CD4-positive, alpha-beta memory T cell (primary cell): Measurements from ENCODE around the gene MTMR3. TPM values are rescaled to one million over a fixed set of nuclear protein-coding genes. Genes with fewer than 3 reads are reported as not detected.

Source experiments
- CTCF ChIA-PET: fragments of 350-600 bp; sonication (Branson Sonifier 250); formaldehyde crosslinking; loops from one replicate; lab custom pipeline; 2021; ENCODE audit warnings: inconsistent platforms; ENCODE audit not compliant: partially characterized antibody; lab: Charles Lee
- POLR2A ChIA-PET: fragments of 350-600 bp; sonication (Branson Sonifier 250); formaldehyde crosslinking; loops from one replicate; lab custom pipeline; 2021; ENCODE audit not compliant: partially characterized antibody; lab: Charles Lee
- DNase-seq, 5 donors: peaks; one replicate each; pipeline versions ENCODE4 v3.0.0 to v3.0.0-alpha.2; 2020 to 2022; ENCODE audit warnings: mixed read lengths in 1 of 5
- H3K27ac ChIP-seq: one replicate; pipeline ENCODE4 v1.7.0; 2013; ENCODE audit warnings: low read depth, low read length
- H3K27me3 ChIP-seq: 2 replicates; pipeline ENCODE4 v1.7.0; 2013; ENCODE audit warnings: mild to moderate bottlenecking, low read length, moderate library complexity; ENCODE audit not compliant: insufficient read depth
- H3K36me3 ChIP-seq: 2 replicates; pipeline ENCODE4 v1.7.0; 2013; ENCODE audit warnings: mild to moderate bottlenecking, low read length, moderate library complexity; ENCODE audit not compliant: insufficient read depth
- H3K4me1 ChIP-seq: 2 replicates; pipeline ENCODE4 v1.7.0; 2013; ENCODE audit warnings: mild to moderate bottlenecking, low read length, moderate library complexity; ENCODE audit not compliant: insufficient read depth
- H3K4me3 ChIP-seq, 2 donors: one replicate each; pipeline ENCODE4 v1.7.0; 2013; ENCODE audit warnings: low read length in 2 of 2, mild to moderate bottlenecking in 1 of 2
- H3K9me3 ChIP-seq, 2 donors: one replicate each; pipeline ENCODE4 v1.7.0; 2013; ENCODE audit warnings: low read length in 2 of 2, control low read depth in 1 of 2; ENCODE audit not compliant: control insufficient read depth in 1 of 2
- H3K27ac Mint-ChIP-seq, 7 donors: one replicate each; pipeline ENCODE4 v1.8.0; 2020 to 2021; ENCODE audit warnings: mixed read lengths in 7 of 7, mild to moderate bottlenecking in 6 of 7, inconsistent platforms in 3 of 7, moderate library complexity in 3 of 7
- H3K27me3 Mint-ChIP-seq, 2 donors: one replicate each; pipeline ENCODE4 v1.8.0; 2020 to 2021; ENCODE audit warnings: mixed read lengths in 2 of 2
- H3K36me3 Mint-ChIP-seq, 2 donors: one replicate each; pipeline ENCODE4 v1.8.0; 2020 to 2021; ENCODE audit warnings: mixed read lengths in 2 of 2, inconsistent platforms in 1 of 2, mild to moderate bottlenecking in 1 of 2
- H3K4me1 Mint-ChIP-seq, 4 donors: one replicate each; pipeline ENCODE4 v1.8.0; 2020 to 2021; ENCODE audit warnings: mixed read lengths in 4 of 4, mild to moderate bottlenecking in 1 of 4
- H3K4me3 Mint-ChIP-seq, 8 donors: one replicate each; pipeline ENCODE4 v1.8.0; 2020 to 2021; ENCODE audit warnings: mixed read lengths in 8 of 8, mild to moderate bottlenecking in 7 of 8, moderate library complexity in 6 of 8, inconsistent platforms in 3 of 8
- H3K9me3 Mint-ChIP-seq, 8 donors: one replicate each; pipeline ENCODE4 v1.8.0; 2020 to 2021; ENCODE audit warnings: mixed read lengths in 8 of 8, mild to moderate bottlenecking in 5 of 8, inconsistent platforms in 3 of 8, moderate library complexity in 1 of 8
- intact Hi-C: fragments of 100-400 bp; cut with micrococcal nuclease; formaldehyde crosslinking; loops from one replicate; pipeline ENCODE4 v1.15.1; 2023
- polyA plus RNA-seq, 2 donors: library from polyadenylated mRNA; unstranded; fragments of 300-500 nt; fragmentation: Illumina TruSeq; gene quantifications; one replicate each; pipeline ENCODE4 v1.2.3, GENCODE V29; 2021
- total RNA-seq, 2 experiments: library from RNA; stranded (reverse); gene quantifications; one replicate each; pipeline ENCODE4 v1.2.3, GENCODE V29; 2021

The MTMR3 gene
- total and polyA plus RNA-seq, 4 experiments from 2014 or later = 11.0 to 68.6 (median 43.3) TPM

DNA sequence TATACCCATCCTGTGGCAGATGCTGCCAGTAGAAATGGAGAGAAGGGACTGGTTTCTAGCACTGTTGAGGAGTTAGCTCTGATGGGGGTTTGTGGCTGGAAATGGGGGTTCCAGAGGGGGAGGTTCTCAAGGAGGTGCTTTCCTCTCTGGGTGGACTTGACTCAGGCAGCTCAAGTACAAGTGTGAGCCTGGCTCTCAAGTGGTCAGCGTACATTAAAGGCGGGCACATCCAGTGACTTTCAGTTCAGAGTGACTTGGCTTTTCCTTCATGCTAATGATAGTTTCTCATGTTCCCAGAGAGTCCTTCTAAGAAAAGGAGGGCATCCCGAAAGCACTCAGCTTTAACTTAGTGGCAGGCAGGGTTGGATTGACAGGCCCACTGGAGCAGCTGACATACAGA, 138.4 kb downstream of the MTMR3 start:
- Histone ChIP-seq H3K4me1 (no peaks in the 10 kb centered on the region), H3K27ac (no peak overlapping the region), H3K36me3 (peaks cover 82% of the 10 kb centered on the region), H3K4me3 (no peak overlapping the region), H3K9me3 (no peaks in the 10 kb centered on the region), H3K27me3 (no peaks in the 10 kb centered on the region)
- no peaks in the 10 kb centered on the region for H3K27me3 Mint-ChIP-seq
- ChIA-PET POLR2A (no interaction called here), CTCF (interaction anchor here (1.1 kb wide), 1 partner anchor 395 kb away, joined by 3 read pairs; no protein-coding TSS in a partner anchor)
- peak overlapping the region in 1 of 7 donors; percentile 58 for H3K27ac Mint-ChIP-seq
- peaks cover 82 to 88% of the 10 kb centered on the region in 2 donors for H3K36me3 Mint-ChIP-seq
- H3K9me3 Mint-ChIP-seq = no peaks in the 10 kb centered on the region
- no peak overlapping the region for H3K4me3 Mint-ChIP-seq
- H3K4me1 Mint-ChIP-seq = peaks cover 0 to 1% (median 0%) of the 10 kb centered on the region in 4 donors
- intact Hi-C loops = no loop called here
- no peak for DNase-seq

- Mint-ChIP-seq H3K9me3 (no peaks in the 10 kb centered on the region), H3K27me3 (no peaks in the 10 kb centered on the region), H3K4me1 (peaks cover 0 to 5% (median 2%) of the 10 kb centered on the region in 4 donors), H3K27ac (no peak overlapping the region), H3K4me3 (no peak overlapping the region), H3K36me3 (peaks cover 79 to 87% of the 10 kb centered on the region in 2 donors)
- DNase-seq = no peak
- Histone ChIP-seq H3K4me1 (no peaks in the 10 kb centered on the region), H3K4me3 (no peak overlapping the region), H3K27me3 (no peaks in the 10 kb centered on the region), H3K27ac (no peak overlapping the region), H3K9me3 (no peaks in the 10 kb centered on the region), H3K36me3 (peaks cover 78% of the 10 kb centered on the region)
- ChIA-PET POLR2A (no interaction called here), CTCF (interaction anchor here (1.1 kb wide), 1 partner anchor 396 kb away, joined by 3 read pairs; no protein-coding TSS in a partner anchor)
- intact Hi-C loops = no loop called here
Measured at GRCh38 chr22:30021881-30022619, 139.1 kb downstream of the MTMR3 start.

GRCh38 chr22:30023099-30023660, 140.2 kb downstream of the MTMR3 start:
- POLR2A ChIA-PET = interaction anchor here (1.0 kb wide), 1 partner anchor 13 kb away, joined by 3 read pairs; no protein-coding TSS in a partner anchor
- H3K9me3 ChIP-seq = no peaks in the 10 kb centered on the region
- Mint-ChIP-seq H3K36me3 (peaks cover 76 to 87% of the 10 kb centered on the region in 2 donors), H3K9me3 (no peaks in the 10 kb centered on the region), H3K27ac (peak overlapping the region in 1 of 7 donors; percentile 45), H3K4me1 (peaks cover 0 to 7% (median 2%) of the 10 kb centered on the region in 4 donors), H3K27me3 (no peaks in the 10 kb centered on the region), H3K4me3 (no peak overlapping the region)
- intact Hi-C loops = no loop called here
- CTCF ChIA-PET = interaction anchor here (1.0 kb wide), 1 partner anchor 18 kb away, joined by 3 read pairs; no protein-coding TSS in a partner anchor
- DNase-seq = no peak
- H3K27ac ChIP-seq = no peak overlapping the region
- no peaks in the 10 kb centered on the region for H3K27me3 ChIP-seq
- H3K4me3 ChIP-seq = no peak overlapping the region
- no peaks in the 10 kb centered on the region for H3K4me1 ChIP-seq
- H3K36me3 ChIP-seq = peaks cover 68% of the 10 kb centered on the region

- ChIA-PET POLR2A (no interaction called here), CTCF (interaction anchor here (1.4 kb wide), 1 partner anchor 398 kb away, joined by 3 read pairs; no protein-coding TSS in a partner anchor)
- H3K9me3 Mint-ChIP-seq = no peaks in the 10 kb centered on the region
- no peak overlapping the region for H3K4me3 Mint-ChIP-seq
- intact Hi-C loops = no loop called here
- peaks cover 73 to 89% of the 10 kb centered on the region in 2 donors for H3K36me3 Mint-ChIP-seq
- DNase-seq = no peak
- Histone ChIP-seq H3K4me3 (no peak overlapping the region), H3K4me1 (no peaks in the 10 kb centered on the region), H3K9me3 (no peaks in the 10 kb centered on the region), H3K27me3 (no peaks in the 10 kb centered on the region), H3K27ac (no peak overlapping the region), H3K36me3 (peaks cover 65% of the 10 kb centered on the region)
- peak overlapping the region in 1 of 7 donors; percentile 11 for H3K27ac Mint-ChIP-seq
- no peaks in the 10 kb centered on the region for H3K27me3 Mint-ChIP-seq
- H3K4me1 Mint-ChIP-seq = peaks cover 0 to 7% (median 2%) of the 10 kb centered on the region in 4 donors
Measured at GRCh38 chr22:30024231-30024630, 141.3 kb downstream of the MTMR3 start.

- H3K4me3 ChIP-seq = no peak overlapping the region
- no peaks in the 10 kb centered on the region for H3K4me1 ChIP-seq
- Mint-ChIP-seq H3K27me3 (no peaks in the 10 kb centered on the region), H3K36me3 (peaks cover 63 to 83% of the 10 kb centered on the region in 2 donors), H3K4me1 (peaks cover 0 to 7% (median 2%) of the 10 kb centered on the region in 4 donors), H3K9me3 (no peaks in the 10 kb centered on the region), H3K4me3 (no peak overlapping the region), H3K27ac (peak overlapping the region in 2 of 7 donors; percentile 13 to 47)
- intact Hi-C loops = no loop called here
- H3K9me3 ChIP-seq = no peaks in the 10 kb centered on the region
- no peak overlapping the region for H3K27ac ChIP-seq
- H3K36me3 ChIP-seq = peaks cover 55% of the 10 kb centered on the region
- no peaks in the 10 kb centered on the region for H3K27me3 ChIP-seq
- POLR2A ChIA-PET = no interaction called here
- CTCF ChIA-PET = interaction anchor here (1.4 kb wide), 1 partner anchor 399 kb away, joined by 3 read pairs; no protein-coding TSS in a partner anchor
- DNase-seq = no peak
Measured at GRCh38 chr22:30025221-30025620, 142.2 kb downstream of the MTMR3 start.

DNA sequence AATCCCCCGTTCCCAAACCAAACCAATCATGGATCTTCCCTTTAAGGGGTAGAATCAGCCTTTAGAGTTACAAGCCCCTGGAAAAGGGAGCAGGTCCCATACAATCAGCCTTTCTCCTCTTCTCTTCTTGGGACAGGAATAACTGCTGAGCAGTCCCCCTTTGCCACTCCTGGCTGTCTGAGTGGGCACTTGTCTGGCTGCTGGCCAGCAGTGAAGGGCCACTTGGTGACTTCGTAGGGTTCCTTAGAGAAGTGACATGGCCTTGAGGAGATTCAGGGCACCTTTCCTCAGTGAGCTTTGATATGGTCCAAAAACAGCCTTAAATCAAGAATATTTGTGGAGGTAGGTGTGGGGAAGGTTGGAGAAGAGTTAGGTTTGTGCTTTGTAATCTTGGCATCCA, 143.8 kb downstream of the MTMR3 start:
- intact Hi-C loops = no loop called here
- no peak for DNase-seq
- H3K9me3 ChIP-seq = no peaks in the 10 kb centered on the region
- H3K9me3 Mint-ChIP-seq = no peaks in the 10 kb centered on the region
- H3K4me3 Mint-ChIP-seq = peak overlapping the region in 1 of 8 donors; percentile 21
- CTCF ChIA-PET = interaction anchor here (1.1 to 2.0 kb wide), 2 partner anchors 22 to 337 kb away, joined by 4 to 6 read pairs; no protein-coding TSS in a partner anchor
- peaks cover 39% of the 10 kb centered on the region for H3K36me3 ChIP-seq
- POLR2A ChIA-PET = no interaction called here
- no peaks in the 10 kb centered on the region for H3K4me1 ChIP-seq
- peaks cover 48 to 67% of the 10 kb centered on the region in 2 donors for H3K36me3 Mint-ChIP-seq
- no peaks in the 10 kb centered on the region for H3K27me3 ChIP-seq
- H3K4me3 ChIP-seq = no peak overlapping the region
- H3K27me3 Mint-ChIP-seq = no peaks in the 10 kb centered on the region
- H3K4me1 Mint-ChIP-seq = peaks cover 0 to 7% (median 2%) of the 10 kb centered on the region in 4 donors
- H3K27ac ChIP-seq = no peak overlapping the region
- peak overlapping the region in 1 of 7 donors; percentile 4 for H3K27ac Mint-ChIP-seq

- ChIA-PET CTCF (interaction anchor here (1.1 to 2.0 kb wide), 2 partner anchors 22 to 338 kb away, joined by 4 to 6 read pairs; no protein-coding TSS in a partner anchor), POLR2A (no interaction called here)
- Histone ChIP-seq H3K36me3 (peaks cover 35% of the 10 kb centered on the region), H3K27me3 (no peaks in the 10 kb centered on the region), H3K27ac (no peak overlapping the region), H3K4me3 (no peak overlapping the region), H3K4me1 (no peaks in the 10 kb centered on the region), H3K9me3 (no peaks in the 10 kb centered on the region)
- no peak overlapping the region for H3K27ac Mint-ChIP-seq
- peaks cover 0 to 7% (median 2%) of the 10 kb centered on the region in 4 donors for H3K4me1 Mint-ChIP-seq
- no peaks in the 10 kb centered on the region for H3K27me3 Mint-ChIP-seq
- no peaks in the 10 kb centered on the region for H3K9me3 Mint-ChIP-seq
- peaks cover 44 to 63% of the 10 kb centered on the region in 2 donors for H3K36me3 Mint-ChIP-seq
- intact Hi-C loops = no loop called here
- no peak for DNase-seq
- H3K4me3 Mint-ChIP-seq = no peak overlapping the region
Measured at GRCh38 chr22:30027169-30027568, 144.2 kb downstream of the MTMR3 start.
